Fibroblast of skin of right biceps (primary cell): Measurements from ENCODE around the gene GPS1.

Experiments used
- DNase-seq: peaks from one replicate; pipeline ENCODE4 v3.0.0-alpha.2; 2013

GPS1 gene

GRCh38 chr17:82051776-82052637, at the start of gene GPS1, which contains the start of gene RFNG:
GPS1 (plus strand) TSS chr17:82051898; CDS start chr17:82051932, 34 bp downstream.
RFNG (minus strand) TSS chr17:82051811; CDS start chr17:82051766, 45 bp downstream.
- DNase-seq = peak; percentile 56

- peak; percentile 98 for DNase-seq
Measured at GRCh38 chr17:82003411-82004381, 48.0 kb upstream of the GPS1 start.

- no peak for DNase-seq
Measured at GRCh38 chr17:82004517-82005455, 46.9 kb upstream of the GPS1 start.

GRCh38 chr17:82005701-82006348, 45.9 kb upstream of the GPS1 start:
- DNase-seq = no peak

GRCh38 chr17:82006468-82007227, 45.0 kb upstream of the GPS1 start:
- peak; percentile 66 for DNase-seq

GRCh38 chr17:82007228-82007494, 44.5 kb upstream of the GPS1 start:
- DNase-seq = no peak

- no peak for DNase-seq
Measured at GRCh38 chr17:82007495-82008257, 44.0 kb upstream of the GPS1 start.

- no peak for DNase-seq
Measured at GRCh38 chr17:82008258-82008940, 43.3 kb upstream of the GPS1 start.

- DNase-seq = no peak
Measured at GRCh38 chr17:82008941-82009405, 42.7 kb upstream of the GPS1 start.

GRCh38 chr17:82009413-82009812, 42.3 kb upstream of the GPS1 start:
- DNase-seq = no peak

GRCh38 chr17:82010575-82011525, 40.8 kb upstream of the GPS1 start:
- DNase-seq = no peak

- no peak for DNase-seq
Measured at GRCh38 chr17:82011617-82012187, 40.0 kb upstream of the GPS1 start.

GRCh38 chr17:82012261-82012639, 39.4 kb upstream of the GPS1 start:
- no peak for DNase-seq

GRCh38 chr17:82012640-82013295, 38.9 kb upstream of the GPS1 start:
- no peak for DNase-seq

- no peak for DNase-seq
Measured at GRCh38 chr17:82013341-82013740, 38.4 kb upstream of the GPS1 start.

GRCh38 chr17:82013772-82014321, 37.9 kb upstream of the GPS1 start:
- no peak for DNase-seq

GRCh38 chr17:82014432-82014831, 37.3 kb upstream of the GPS1 start:
- no peak for DNase-seq
